ENCODE data around the gene TLL1.

Gene TLL1

DNA sequence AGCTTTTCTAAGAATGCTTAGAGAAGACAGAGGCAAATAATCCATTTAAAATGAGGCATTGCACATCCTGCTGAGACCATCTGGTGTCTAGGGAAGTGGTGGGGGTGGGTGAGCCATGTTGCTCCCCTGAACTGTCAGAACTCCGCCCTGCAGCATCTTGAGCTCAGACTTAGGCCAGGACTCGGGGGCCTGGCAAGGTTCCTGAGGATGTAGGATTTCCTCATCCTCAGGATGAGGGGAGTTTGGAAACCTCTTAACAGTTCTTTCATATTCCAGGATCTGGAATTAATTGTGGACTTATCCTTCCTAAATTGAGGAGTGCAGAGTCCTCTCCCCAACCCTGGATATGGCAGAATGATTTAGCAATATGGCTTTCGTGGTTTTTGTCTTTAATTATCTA is 6.6 kb downstream of the TLL1 start:
- H3K36me3 ChIP-seq (ENCODE audit: low read length), result no peaks in the 10 kb centered on the region
- H3F3A ChIP-seq (ENCODE audit: insufficient read depth), result no peaks in the 10 kb centered on the region
- no peak overlapping the region for H3K9ac ChIP-seq (ENCODE audit: low read length)
- H4K20me1 ChIP-seq (ENCODE audit: low read depth, low read length), result no peaks in the 10 kb centered on the region
- H3K4me2 ChIP-seq (ENCODE audit: low read depth, low read length, poor library complexity, severe bottlenecking), result no peak overlapping the region
- no peaks in the 10 kb centered on the region for H3K79me2 ChIP-seq (ENCODE audit: insufficient read depth, low read length)
- no peak for TF ChIP-seq EZH2phosphoT487 (conservative IDR thresholded peaks at IDR 0.05; ENCODE audit: low read length)
- TF ChIP-seq, protein P1, sequence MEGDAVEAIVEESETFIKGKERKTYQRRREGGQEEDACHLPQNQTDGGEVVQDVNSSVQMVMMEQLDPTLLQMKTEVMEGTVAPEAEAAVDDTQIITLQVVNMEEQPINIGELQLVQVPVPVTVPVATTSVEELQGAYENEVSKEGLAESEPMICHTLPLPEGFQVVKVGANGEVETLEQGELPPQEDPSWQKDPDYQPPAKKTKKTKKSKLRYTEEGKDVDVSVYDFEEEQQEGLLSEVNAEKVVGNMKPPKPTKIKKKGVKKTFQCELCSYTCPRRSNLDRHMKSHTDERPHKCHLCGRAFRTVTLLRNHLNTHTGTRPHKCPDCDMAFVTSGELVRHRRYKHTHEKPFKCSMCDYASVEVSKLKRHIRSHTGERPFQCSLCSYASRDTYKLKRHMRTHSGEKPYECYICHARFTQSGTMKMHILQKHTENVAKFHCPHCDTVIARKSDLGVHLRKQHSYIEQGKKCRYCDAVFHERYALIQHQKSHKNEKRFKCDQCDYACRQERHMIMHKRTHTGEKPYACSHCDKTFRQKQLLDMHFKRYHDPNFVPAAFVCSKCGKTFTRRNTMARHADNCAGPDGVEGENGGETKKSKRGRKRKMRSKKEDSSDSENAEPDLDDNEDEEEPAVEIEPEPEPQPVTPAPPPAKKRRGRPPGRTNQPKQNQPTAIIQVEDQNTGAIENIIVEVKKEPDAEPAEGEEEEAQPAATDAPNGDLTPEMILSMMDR (IDR thresholded peaks at IDR 0.05; ENCODE audit: insufficient read depth, low read length, poor library complexity, severe bottlenecking), result no peak
- no peaks in the 10 kb centered on the region for H3K9me2 ChIP-seq (replicated peaks; ENCODE audit: insufficient read depth, low read length)
- no peaks in the 10 kb centered on the region for H3K27me3 ChIP-seq (ENCODE audit: low read length)
- no peak overlapping the region for H2AFZ ChIP-seq (ENCODE audit: low read depth, low read length, severe bottlenecking)
- no peak overlapping the region for H3K4me3 ChIP-seq (ENCODE audit: insufficient read depth, low read length, poor library complexity, severe bottlenecking)
- H3K9me3 ChIP-seq (ENCODE audit: insufficient read depth, low read length), result no peaks in the 10 kb centered on the region
- H3K27ac ChIP-seq (ENCODE audit: low read depth, low read length), result no peak overlapping the region

DNA sequence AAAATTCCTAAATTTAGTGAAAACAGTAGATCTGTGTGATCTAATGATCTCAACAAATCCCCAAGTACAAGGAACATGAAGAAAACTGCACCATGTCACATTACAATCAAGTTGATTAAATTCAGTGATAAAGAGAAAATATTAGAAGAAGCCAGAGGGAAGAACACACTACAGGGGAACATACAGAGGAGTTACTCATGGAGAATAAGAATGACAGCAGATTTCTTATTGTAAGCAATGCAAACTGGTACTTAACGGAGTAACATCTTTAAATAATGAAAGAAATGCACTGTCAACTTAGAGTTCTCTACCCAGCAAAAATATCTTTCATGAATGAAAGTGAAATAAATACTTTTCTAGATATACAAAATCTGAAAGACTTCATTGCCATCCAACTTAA is 21.1 kb downstream of the TLL1 start:
- Histone ChIP-seq H3K4me3 (ENCODE audit: insufficient read depth, low read length, poor library complexity, severe bottlenecking) (no peak overlapping the region), H3K36me3 (ENCODE audit: low read length) (no peaks in the 10 kb centered on the region), H3K27me3 (ENCODE audit: low read length) (no peaks in the 10 kb centered on the region), H3K9me3 (ENCODE audit: insufficient read depth, low read length) (peaks cover 6% of the 10 kb centered on the region; the same call in 1 of the 2 replicates), H3K9ac (ENCODE audit: low read length) (no peak overlapping the region), H3K79me2 (ENCODE audit: insufficient read depth, low read length) (no peaks in the 10 kb centered on the region), H3K9me2 (replicated peaks; ENCODE audit: insufficient read depth, low read length) (no peaks in the 10 kb centered on the region), H4K20me1 (ENCODE audit: low read depth, low read length) (no peaks in the 10 kb centered on the region), H3K27ac (ENCODE audit: low read depth, low read length) (no peak overlapping the region), H2AFZ (ENCODE audit: low read depth, low read length, severe bottlenecking) (no peak overlapping the region), H3F3A (ENCODE audit: insufficient read depth) (no peaks in the 10 kb centered on the region), H3K4me2 (ENCODE audit: low read depth, low read length, poor library complexity, severe bottlenecking) (no peak overlapping the region)
- TF ChIP-seq EZH2phosphoT487 (conservative IDR thresholded peaks at IDR 0.05; ENCODE audit: low read length), result no peak
- TF ChIP-seq, protein P1 (IDR thresholded peaks at IDR 0.05; ENCODE audit: insufficient read depth, low read length, poor library complexity, severe bottlenecking), result no peak

DNA sequence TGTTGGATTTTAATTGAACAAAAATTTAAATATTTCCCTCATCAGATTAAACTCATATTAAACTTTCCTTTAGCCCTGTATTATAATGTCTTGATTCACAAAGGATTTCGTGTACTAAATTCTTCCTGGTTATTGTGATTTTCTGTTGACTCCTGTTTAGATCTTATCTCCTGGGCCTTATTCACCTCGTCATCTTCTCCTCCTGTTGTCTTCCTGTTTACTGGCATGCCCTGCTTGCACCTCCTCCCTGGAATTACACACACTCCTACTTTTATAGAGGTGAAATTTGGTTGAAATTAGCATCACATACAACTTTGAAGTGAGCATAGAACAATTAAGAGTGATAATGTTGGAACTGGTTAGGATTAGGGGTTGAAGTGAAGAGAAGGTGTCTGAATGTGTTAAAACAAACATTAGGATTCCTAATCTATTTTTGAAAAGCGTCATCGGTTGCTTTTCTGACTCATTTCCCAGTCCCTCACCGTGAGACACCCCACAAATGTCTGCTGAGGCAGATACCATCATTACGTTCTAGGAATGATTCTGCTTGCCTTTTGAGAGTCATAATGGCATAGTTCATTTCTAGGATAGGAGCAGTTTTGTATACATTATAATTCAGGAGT is 32.5 kb downstream of the TLL1 start:
- no peak overlapping the region for H3K27ac ChIP-seq (ENCODE audit: low read depth, low read length)
- no peak overlapping the region for H3K4me3 ChIP-seq (ENCODE audit: insufficient read depth, low read length, poor library complexity, severe bottlenecking)
- H4K20me1 ChIP-seq (ENCODE audit: low read depth, low read length), result no peaks in the 10 kb centered on the region
- H3K27me3 ChIP-seq (ENCODE audit: low read length), result no peaks in the 10 kb centered on the region
- H3K9me2 ChIP-seq (replicated peaks; ENCODE audit: insufficient read depth, low read length), result no peaks in the 10 kb centered on the region
- no peaks in the 10 kb centered on the region for H3K79me2 ChIP-seq (ENCODE audit: insufficient read depth, low read length)
- no peaks in the 10 kb centered on the region for H3K36me3 ChIP-seq (ENCODE audit: low read length)
- no peak overlapping the region for H2AFZ ChIP-seq (ENCODE audit: low read depth, low read length, severe bottlenecking)
- no peak overlapping the region for H3K9ac ChIP-seq (ENCODE audit: low read length)
- H3K9me3 ChIP-seq (ENCODE audit: insufficient read depth, low read length), result no peaks in the 10 kb centered on the region
- TF ChIP-seq, protein P1 (IDR thresholded peaks at IDR 0.05; ENCODE audit: insufficient read depth, low read length, poor library complexity, severe bottlenecking), result no peak
- TF ChIP-seq EZH2phosphoT487 (conservative IDR thresholded peaks at IDR 0.05; ENCODE audit: low read length), result no peak
- no peaks in the 10 kb centered on the region for H3F3A ChIP-seq (ENCODE audit: insufficient read depth)
- no peak overlapping the region for H3K4me2 ChIP-seq (ENCODE audit: low read depth, low read length, poor library complexity, severe bottlenecking)

Data from SU-DHL-6 (cell line).